AG04450 (cell line): ENCODE data around the gene SLC4A9. TPM values are rescaled to one million over a fixed set of nuclear protein-coding genes. Genes with fewer than 3 reads are reported as not detected.

ENCODE experiments used
- CTCF ChIA-PET: fragments of 300-600, 350-600 bp; formaldehyde crosslinking; extraction: SDS; loops from one replicate; lab custom pipeline; 2022; ENCODE audit warnings: antibody characterized with exemption, inconsistent platforms; lab: Charles Lee
- POLR2A ChIA-PET: fragments of 350-600 bp; formaldehyde crosslinking; extraction: SDS; loops from one replicate; lab custom pipeline; 2021; ENCODE audit warnings: antibody characterized with exemption, inconsistent platforms; lab: Yijun Ruan, JAX
- DNase-seq: peaks from one replicate; pipeline ENCODE4 v3.0.0-alpha.2; 2011; ENCODE audit warnings: low read depth, low spot score
- H3K27ac ChIP-seq: one replicate; pipeline ENCODE4 v1.5.1; 2012; ENCODE audit warnings: low read depth, low read length, control low read depth
- H3K27me3 ChIP-seq: one replicate; pipeline ENCODE4 v1.6.0; 2012; ENCODE audit warnings: low read length; ENCODE audit not compliant: control insufficient read depth, insufficient read depth
- H3K4me3 ChIP-seq: 2 replicates; pipeline ENCODE4 v1.5.1; 2011; ENCODE audit warnings: mild to moderate bottlenecking, low read depth, low read length, control low read depth
- H3K9me3 ChIP-seq: 2 replicates; pipeline ENCODE4 v1.5.1; 2012; ENCODE audit warnings: low read length; ENCODE audit not compliant: control insufficient read depth, insufficient read depth
- polyA plus RNA-seq: library from polyadenylated mRNA; depleted of rRNA; stranded (reverse); fragments of >200 nt; gene quantifications from 2 replicates; pipeline ENCODE4 v1.2.3, GENCODE V29; 2011
- TF ChIP-seq, protein P1 (sequence below): IDR thresholded peaks from 2 replicates; pipeline ENCODE4 v1.5.1; 2011; ENCODE audit warnings: low read depth, low read length, control low read depth, inconsistent platforms

The SLC4A9 gene
- polyA plus RNA-seq, 1 experiment = not detected

DNA sequence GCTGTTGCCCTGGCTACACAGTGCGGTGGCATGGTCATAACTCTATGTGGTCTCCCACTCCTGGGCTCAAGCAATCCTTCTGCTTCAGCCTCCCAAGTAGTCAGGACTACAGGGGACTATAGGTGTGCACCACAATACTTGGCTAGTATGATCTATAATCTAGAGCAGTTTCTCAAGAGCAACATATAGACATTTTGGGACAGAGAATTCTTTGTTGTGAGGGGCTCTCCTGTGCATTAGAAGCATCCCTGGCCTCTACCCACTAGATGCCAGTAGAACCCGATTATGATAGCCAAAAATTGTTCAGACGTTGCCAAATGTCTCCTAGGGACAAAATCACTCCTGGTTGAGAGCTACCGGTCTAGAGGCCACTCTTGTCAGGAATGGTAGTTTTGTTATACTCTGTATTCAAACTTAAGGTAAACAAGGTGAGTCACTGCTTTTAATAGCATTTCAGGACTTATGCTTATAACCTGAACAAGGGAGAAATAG is 48.8 kb downstream of the SLC4A9 start:
- H3K27me3 ChIP-seq = no peaks in the 10 kb centered on the region
- ChIA-PET CTCF (interaction anchor here (0.8 to 1.1 kb wide), 2 partner anchors 36 to 1958 kb away, joined by 3 to 4 read pairs; no protein-coding TSS in a partner anchor), POLR2A (no interaction called here)
- TF ChIP-seq, protein P1, sequence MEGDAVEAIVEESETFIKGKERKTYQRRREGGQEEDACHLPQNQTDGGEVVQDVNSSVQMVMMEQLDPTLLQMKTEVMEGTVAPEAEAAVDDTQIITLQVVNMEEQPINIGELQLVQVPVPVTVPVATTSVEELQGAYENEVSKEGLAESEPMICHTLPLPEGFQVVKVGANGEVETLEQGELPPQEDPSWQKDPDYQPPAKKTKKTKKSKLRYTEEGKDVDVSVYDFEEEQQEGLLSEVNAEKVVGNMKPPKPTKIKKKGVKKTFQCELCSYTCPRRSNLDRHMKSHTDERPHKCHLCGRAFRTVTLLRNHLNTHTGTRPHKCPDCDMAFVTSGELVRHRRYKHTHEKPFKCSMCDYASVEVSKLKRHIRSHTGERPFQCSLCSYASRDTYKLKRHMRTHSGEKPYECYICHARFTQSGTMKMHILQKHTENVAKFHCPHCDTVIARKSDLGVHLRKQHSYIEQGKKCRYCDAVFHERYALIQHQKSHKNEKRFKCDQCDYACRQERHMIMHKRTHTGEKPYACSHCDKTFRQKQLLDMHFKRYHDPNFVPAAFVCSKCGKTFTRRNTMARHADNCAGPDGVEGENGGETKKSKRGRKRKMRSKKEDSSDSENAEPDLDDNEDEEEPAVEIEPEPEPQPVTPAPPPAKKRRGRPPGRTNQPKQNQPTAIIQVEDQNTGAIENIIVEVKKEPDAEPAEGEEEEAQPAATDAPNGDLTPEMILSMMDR = no peak
- H3K4me3 ChIP-seq = no peak overlapping the region
- no peak for DNase-seq
- H3K27ac ChIP-seq = no peak overlapping the region
- H3K9me3 ChIP-seq = no peaks in the 10 kb centered on the region

GRCh38 chr5:140413230-140413629 is 53.2 kb downstream of the SLC4A9 start:
- CTCF ChIA-PET = no interaction called here

GRCh38 chr5:140417235-140417634 is 57.2 kb downstream of the SLC4A9 start:
- no peaks in the 10 kb centered on the region for H3K27me3 ChIP-seq
- CTCF ChIA-PET = interaction anchor here (0.5 to 0.9 kb wide), 2 partner anchors 43 to 44 kb away, joined by 3 read pairs; no protein-coding TSS in a partner anchor
- H3K9me3 ChIP-seq = no peaks in the 10 kb centered on the region
- no peak overlapping the region for H3K4me3 ChIP-seq
- DNase-seq = no peak
- TF ChIP-seq, protein P1 = no peak
- no peak overlapping the region for H3K27ac ChIP-seq
- POLR2A ChIA-PET = no interaction called here

More at GRCh38 chr5:140413230-140413629, 53.2 kb downstream of the SLC4A9 start:
- TF ChIP-seq, protein P1 = no peak
- no peaks in the 10 kb centered on the region for H3K9me3 ChIP-seq
- H3K4me3 ChIP-seq = no peak overlapping the region
- no peak for DNase-seq
- H3K27me3 ChIP-seq = no peaks in the 10 kb centered on the region
- POLR2A ChIA-PET = no interaction called here
- H3K27ac ChIP-seq = no peak overlapping the region

GRCh38 chr5:140418862-140419520 is 59.0 kb downstream of the SLC4A9 start:
- H3K27me3 ChIP-seq = no peaks in the 10 kb centered on the region
- no peak overlapping the region for H3K27ac ChIP-seq
- no peak for DNase-seq
- H3K4me3 ChIP-seq = no peak overlapping the region
- ChIA-PET CTCF (no interaction called here), POLR2A (no interaction called here)
- TF ChIP-seq, protein P1 = no peak
- no peaks in the 10 kb centered on the region for H3K9me3 ChIP-seq

GRCh38 chr5:140420226-140420570 is 60.2 kb downstream of the SLC4A9 start:
- DNase-seq = no peak
- no peaks in the 10 kb centered on the region for H3K27me3 ChIP-seq
- ChIA-PET CTCF (interaction anchor here (0.6 kb wide), 1 partner anchor 556 kb away, joined by 3 read pairs; no protein-coding TSS in a partner anchor), POLR2A (no interaction called here)
- no peaks in the 10 kb centered on the region for H3K9me3 ChIP-seq
- H3K4me3 ChIP-seq = no peak overlapping the region
- H3K27ac ChIP-seq = no peak overlapping the region
- TF ChIP-seq, protein P1 = no peak
